Pancreas (tissue), 10 donors: ENCODE results near the gene ADK. TPM values are rescaled to one million over a fixed set of nuclear protein-coding genes. Genes with fewer than 3 reads are reported as not detected.

Source experiments
- ATAC-seq, 4 donors: fragments of 200-7000 bp; cut with Tn5 transposase; one replicate each; pipeline versions ENCODE4 v1.8.0 to v1.9.1; 2020; ENCODE audit warnings: mild to moderate bottlenecking in 4 of 4, moderate library complexity in 4 of 4
- DNase-seq, 6 donors: peaks; one replicate each; pipeline ENCODE4 v3.0.0-alpha.2; 2020
- FAIRE-seq: peaks from 2 replicates; lab custom pipeline; 2012; peaks lifted over from hg19 to GRCh38; lab: Jason Lieb, UNC
- H3K27ac ChIP-seq, 4 donors: fragments of 200-600 bp; sonication (generic); 1 replicate in 3 of 4; 2 replicates in 1 of 4; pipeline versions ENCODE4 v1.5.0 to v1.8.0; 2020
- H3K27me3 ChIP-seq, 4 donors: fragments of 200-600 bp; one replicate each; pipeline ENCODE4 v1.8.0; 2021
- H3K36me3 ChIP-seq, 3 donors: fragments of 200-600 bp; sonication (generic) in 1 of 3; one replicate each; pipeline versions ENCODE4 v1.5.0 to v1.8.0; 2020 to 2021
- H3K4me1 ChIP-seq, 3 donors: fragments of 200-600 bp; one replicate each; pipeline ENCODE4 v1.8.0; 2021
- H3K4me3 ChIP-seq, 4 donors: fragments of 200-600 bp; sonication (generic) in 2 of 4; one replicate each; pipeline versions ENCODE4 v1.5.0 to v1.8.0; 2020 to 2021
- H3K9me3 ChIP-seq, 4 donors: fragments of 200-600 bp; one replicate each; pipeline ENCODE4 v1.8.0; 2021
- CTCF ChIP-seq, 4 donors: fragments of 200-600 bp; sonication (generic) in 3 of 4; IDR thresholded peaks; one replicate each; pipeline versions ENCODE4 v1.5.0 to v1.8.0; 2021; ENCODE audit warnings: antibody characterized with exemption in 4 of 4
- WGBS, 2 donors: extraction: QIAGEN DNeasy Blood & Tissue Kit; methylation state at CpG; one replicate each; pipeline ENCODE4 v1.1.7; 2013; 5-methylcytosine and 5-hydroxymethylcytosine counted together
- intact Hi-C, 3 donors: fragments of 100-400 bp; cut with DNase I; formaldehyde crosslinking; loops; one replicate each; pipeline versions ENCODE4 v1.11.1 to v1.14.2; 2022
- polyA plus RNA-seq, 2 donors: library from polyadenylated mRNA; stranded (reverse); fragments of 200-250 nt; gene quantifications; one replicate each; pipeline ENCODE4 v1.2.3, GENCODE V29; 2013
- total RNA-seq, 6 donors: library from RNA; stranded (reverse); fragmentation: NEBNext Ultra II Directional in 4 of 6; extraction: Animal tissue kit (Norgen Biotek cat#: 25700) in 4 of 6; gene quantifications; one replicate each; pipeline versions ENCODE4 v1.2.1 to v1.2.4, GENCODE V29; 2021 to 2023
- donor health status: healthy with polysubstance abuse.
- donor health status: DM: no; HTN: no; CAD: no; lungs with moderate emphysema.
- donor health status: DM: no; HTN: no; CAD: no.
- donor health status: control.
- donor health status: control.
- donor health status: Bipolar disorder and iron deficiency.
- donor health status: DM: yes; HTN: yes; CAD: no.
- donor health status: DM: no; HTN: no; CAD: no.
- donor health status: DM: no; HTN: no; CAD: no.
- donor health status: DM: yes; HTN: yes; CAD: no.

ADK gene
- total and polyA plus RNA-seq, 8 donors = 6.5 to 17.3 (median 13.4) TPM

GRCh38 chr10:74383642-74384041 is 232.6 kb downstream of the ADK start:
- Histone ChIP-seq H3K4me3 (no peak overlapping the region), H3K36me3 (no peaks in the 10 kb centered on the region), H3K4me1 (no peaks in the 10 kb centered on the region), H3K9me3 (no peaks in the 10 kb centered on the region), H3K27ac (no peak overlapping the region), H3K27me3 (no peaks in the 10 kb centered on the region)
- DNase-seq (no peak), ATAC-seq (no peak), FAIRE-seq (no peak)
- no peak for TF ChIP-seq CTCF (IDR thresholded peaks at IDR 0.05)
- intact Hi-C loops = no loop called here

- no peak for FAIRE-seq
Measured at GRCh38 chr10:74384615-74385183, 233.7 kb downstream of the ADK start.

GRCh38 chr10:74388801-74389200 is 237.8 kb downstream of the ADK start:
- FAIRE-seq = no peak
- no peak for DNase-seq
- no peaks in the 10 kb centered on the region for H3K36me3 ChIP-seq

More at GRCh38 chr10:74384615-74385183, 233.7 kb downstream of the ADK start:
- H3K27me3 ChIP-seq = no peaks in the 10 kb centered on the region
- H3K9me3 ChIP-seq = no peaks in the 10 kb centered on the region
- no peak overlapping the region for H3K27ac ChIP-seq
- H3K4me3 ChIP-seq = no peak overlapping the region
- H3K36me3 ChIP-seq = no peaks in the 10 kb centered on the region
- TF ChIP-seq CTCF (IDR thresholded peaks at IDR 0.05) = no peak
- WGBS, 2 donors = 92 to 96% methylated on average over 3 of the region's 3 CpGs
- no peak for ATAC-seq
- intact Hi-C loops = no loop called here
- H3K4me1 ChIP-seq = no peaks in the 10 kb centered on the region
- no peak for DNase-seq

GRCh38 chr10:74391786-74392185 is 240.8 kb downstream of the ADK start:
- WGBS, 2 donors = 79 to 80% methylated on average over 1 of the region's 1 CpG
- intact Hi-C loops = no loop called here

More at GRCh38 chr10:74388801-74389200, 237.8 kb downstream of the ADK start:
- H3K4me1 ChIP-seq = no peaks in the 10 kb centered on the region
- no peaks in the 10 kb centered on the region for H3K9me3 ChIP-seq
- no peak for TF ChIP-seq CTCF (IDR thresholded peaks at IDR 0.05)
- no peak overlapping the region for H3K27ac ChIP-seq
- peak in 2 of 4 donors; percentile 53 to 67 for ATAC-seq
- intact Hi-C loops = no loop called here
- H3K4me3 ChIP-seq = no peak overlapping the region
- H3K27me3 ChIP-seq = no peaks in the 10 kb centered on the region

More at GRCh38 chr10:74391786-74392185, 240.8 kb downstream of the ADK start:
- Histone ChIP-seq H3K4me3 (no peak overlapping the region), H3K36me3 (no peaks in the 10 kb centered on the region), H3K27me3 (no peaks in the 10 kb centered on the region), H3K27ac (no peak overlapping the region), H3K4me1 (no peaks in the 10 kb centered on the region), H3K9me3 (no peaks in the 10 kb centered on the region)
- ATAC-seq (no peak), DNase-seq (no peak), FAIRE-seq (no peak)
- TF ChIP-seq CTCF (IDR thresholded peaks at IDR 0.05) = no peak
